Right hindlimb (tissue), 1 donor: Measurements from ENCODE around the gene LTB4R2.

ENCODE experiments used
- DNase-seq: peaks from one replicate; pipeline ENCODE4 v3.0.0-alpha.2; 2018

The LTB4R2 gene

DNA sequence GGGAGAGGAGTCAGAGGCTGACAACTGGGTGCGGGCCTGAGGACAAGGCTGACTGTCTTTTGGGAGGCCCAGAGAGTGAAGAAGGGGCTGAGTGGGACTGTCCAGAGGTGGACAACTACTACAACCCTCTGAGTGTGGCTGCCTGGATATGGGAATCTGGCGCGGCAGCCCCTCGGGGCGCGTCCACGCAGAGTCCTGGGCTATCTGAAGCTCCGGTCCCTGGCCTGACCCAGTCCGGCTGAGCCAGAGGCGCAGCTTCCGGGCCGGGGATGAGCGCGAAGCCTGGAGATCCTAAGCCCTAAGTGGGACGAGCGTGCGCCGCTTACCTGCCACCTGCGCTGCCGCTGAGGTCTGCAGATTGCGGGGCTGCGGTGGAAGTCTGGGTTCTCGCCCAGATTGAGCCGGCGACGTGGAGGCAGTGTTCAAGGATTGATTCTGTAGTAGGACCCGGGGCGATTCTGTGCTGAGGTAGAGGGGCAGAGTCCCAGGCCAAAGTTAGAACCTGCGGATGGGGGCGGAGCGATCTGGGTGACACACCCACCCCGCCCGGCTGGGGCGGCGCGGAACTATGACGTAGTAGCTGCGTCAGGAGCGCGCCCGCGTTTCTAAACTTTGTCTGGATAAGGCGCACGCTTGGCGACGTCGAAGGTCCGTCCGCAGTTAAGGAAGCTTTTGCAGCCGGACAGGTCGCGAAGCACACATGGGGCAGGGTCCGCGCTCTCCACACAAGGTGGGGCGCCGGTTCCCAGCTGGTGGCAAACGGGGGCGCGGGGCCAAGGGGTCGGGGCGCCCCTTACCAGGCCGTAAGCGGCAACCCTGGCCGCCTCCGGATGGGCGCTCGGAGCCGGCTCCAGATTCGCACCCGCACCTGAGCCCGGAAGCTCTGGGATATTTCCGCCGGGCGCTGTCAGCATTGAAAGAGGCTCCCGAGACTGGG, 10.4 kb upstream of the LTB4R2 start, which contains the start of the genes DHRS1 and NOP9:
DHRS1 (minus strand) TSS at position 526 of the 937 bp plus-strand sequence. CDS start 674 bp downstream, outside the sequence.
NOP9 (plus strand) TSS at position 596 of the 937 bp plus-strand sequence; CDS start at position 701, 105 bp downstream.
- DNase-seq, result peak; percentile 92

DNA sequence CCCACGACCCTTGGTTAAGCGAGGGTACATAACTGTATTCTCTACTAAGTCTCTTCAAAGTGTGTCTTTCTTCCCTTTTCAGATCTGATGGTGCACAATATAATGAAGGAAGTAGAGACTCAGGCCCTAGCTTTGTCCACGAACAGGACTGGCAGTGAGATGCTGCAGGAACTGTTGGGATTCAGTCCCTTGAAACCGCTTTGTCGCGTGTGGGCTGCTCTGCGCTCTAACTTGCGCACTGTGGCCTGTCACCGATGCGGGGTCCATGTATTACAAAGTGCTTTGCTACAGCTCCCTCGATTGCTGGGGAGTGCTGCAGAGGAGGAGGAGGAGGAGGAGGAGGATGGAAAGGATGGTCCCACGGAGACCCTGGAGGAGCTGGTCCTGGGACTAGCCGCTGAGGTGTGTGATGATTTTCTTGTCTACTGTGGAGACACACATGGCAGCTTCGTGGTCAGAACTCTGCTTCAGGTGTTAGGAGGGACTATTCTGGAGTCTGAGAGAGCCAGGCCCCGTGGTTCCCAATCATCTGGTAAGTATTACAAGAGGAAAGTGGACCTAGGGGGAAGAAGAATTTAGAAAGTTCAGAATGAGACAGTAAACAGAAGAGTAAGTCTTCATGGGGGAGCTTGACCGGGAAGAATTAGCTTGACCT, 9.5 kb upstream of the LTB4R2 start:
- no peak for DNase-seq

DNA sequence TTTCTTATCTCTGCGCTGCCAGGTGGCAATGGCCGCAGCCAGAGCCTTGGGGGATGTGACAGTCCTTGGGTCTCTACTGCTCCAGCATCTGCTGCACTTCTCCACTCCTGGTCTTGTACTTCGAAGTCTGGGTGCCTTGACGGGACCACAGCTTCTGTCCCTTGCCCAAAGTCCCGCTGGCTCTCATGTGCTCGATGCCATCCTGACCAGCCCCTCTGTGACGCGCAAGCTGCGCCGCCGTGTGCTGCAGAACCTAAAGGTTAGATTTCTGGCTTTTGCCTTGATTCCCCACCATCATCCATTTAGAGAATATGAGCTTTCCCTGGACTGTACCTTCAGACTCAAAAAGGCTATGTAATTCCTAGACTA, 5.9 kb upstream of the LTB4R2 start:
- no peak for DNase-seq

DNA sequence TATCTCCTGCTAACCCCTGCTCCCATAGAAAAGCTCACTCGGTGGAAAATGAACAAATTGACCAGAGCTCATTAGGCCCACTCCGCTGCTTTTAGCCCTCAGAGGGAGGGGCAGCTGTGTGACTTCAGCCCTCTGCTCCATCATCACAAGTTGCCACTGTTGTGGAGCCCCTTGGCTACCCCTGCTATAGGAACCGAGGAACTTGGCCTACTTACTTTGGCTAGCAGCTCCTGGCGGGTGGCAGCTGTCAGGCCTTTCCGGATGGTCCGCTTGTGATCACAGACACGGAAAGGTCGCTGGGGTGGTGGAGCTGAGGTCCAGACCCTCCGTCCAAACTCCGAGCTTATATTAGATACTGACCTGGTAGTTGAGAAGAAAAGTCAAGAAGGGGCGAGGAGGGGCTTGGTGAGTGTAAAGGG, 2.8 kb upstream of the LTB4R2 start:
- peak; percentile 13 for DNase-seq

DNA sequence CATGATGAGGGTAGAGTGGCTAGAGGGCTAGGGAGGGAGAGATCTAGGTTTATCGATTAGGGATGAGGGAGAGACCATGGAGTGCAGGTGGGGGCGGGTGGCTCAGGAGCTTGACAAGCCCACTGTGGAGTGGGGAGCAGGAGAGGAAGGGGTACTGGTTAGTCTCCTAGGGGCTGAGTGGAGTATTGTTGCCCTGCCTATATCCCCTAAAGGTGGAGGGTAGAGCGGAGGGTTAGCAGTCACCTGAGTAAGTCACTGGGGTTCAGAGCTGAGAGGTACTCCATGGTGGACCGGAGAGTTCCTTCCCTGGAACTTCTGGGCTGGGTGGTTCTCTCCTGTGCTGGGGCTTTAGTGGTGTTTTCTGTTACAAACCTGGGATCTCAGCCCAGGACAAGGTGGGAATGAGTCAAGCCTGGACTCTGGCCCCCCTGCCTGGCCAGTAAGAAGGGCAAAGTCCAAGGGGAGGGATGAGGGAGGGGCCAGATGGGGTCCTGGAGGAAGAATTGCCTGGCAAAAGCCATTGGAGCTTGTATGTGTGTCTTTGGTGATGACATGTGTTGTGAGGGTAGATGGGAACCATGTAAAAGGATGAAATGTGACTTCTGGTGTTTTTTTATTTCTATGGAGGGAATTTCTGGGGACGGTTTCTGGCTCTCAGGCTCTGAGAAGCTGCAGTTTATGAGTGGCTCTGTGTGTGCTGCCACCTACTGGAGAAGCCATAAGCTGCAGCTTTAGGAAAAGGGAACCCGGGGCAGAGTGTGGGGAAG, 2.2 kb upstream of the LTB4R2 start, which contains the start of gene CIDEB:
CIDEB (minus strand) TSS at position 403 of the 767 bp plus-strand sequence; CDS start at position 284, 119 bp downstream.
- DNase-seq, result peak; percentile 67

DNA sequence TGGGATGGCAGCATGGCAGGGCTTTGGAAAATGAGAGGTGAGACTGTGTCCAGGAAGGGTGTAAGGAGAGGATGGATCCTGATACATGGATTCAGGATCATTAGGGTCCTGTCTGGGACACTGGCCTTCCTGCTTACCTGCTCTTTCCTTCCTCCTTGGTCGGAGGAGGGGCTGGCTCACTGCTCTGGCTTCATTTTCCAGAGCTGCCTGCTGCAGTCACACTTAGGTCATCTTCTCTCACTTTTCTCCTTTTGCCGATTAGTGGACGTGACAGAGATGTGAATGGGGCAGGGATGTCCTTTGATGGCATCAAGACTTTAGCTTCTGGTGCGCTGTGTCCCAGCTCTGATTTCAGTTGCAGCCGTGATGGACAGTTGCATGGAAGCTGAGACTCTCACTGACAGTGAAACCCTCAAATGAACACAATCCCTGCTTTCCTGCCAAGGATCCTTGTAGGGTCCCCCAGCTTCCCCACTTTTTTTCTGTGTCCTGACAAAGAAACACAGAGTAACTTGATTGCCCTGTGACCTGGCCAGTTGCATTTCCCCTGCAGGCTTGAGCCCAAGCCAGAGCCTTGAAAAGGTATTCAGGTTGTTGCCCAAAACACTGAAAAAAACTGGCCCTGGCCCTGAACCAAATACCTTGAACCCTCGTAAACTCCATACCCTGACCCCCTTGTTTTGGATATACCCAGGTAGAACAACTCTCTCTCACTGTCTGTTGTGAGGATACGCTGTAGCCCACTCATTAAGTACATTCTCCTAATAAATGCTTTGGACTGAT, 1.4 kb upstream of the LTB4R2 start:
- no peak for DNase-seq

DNA sequence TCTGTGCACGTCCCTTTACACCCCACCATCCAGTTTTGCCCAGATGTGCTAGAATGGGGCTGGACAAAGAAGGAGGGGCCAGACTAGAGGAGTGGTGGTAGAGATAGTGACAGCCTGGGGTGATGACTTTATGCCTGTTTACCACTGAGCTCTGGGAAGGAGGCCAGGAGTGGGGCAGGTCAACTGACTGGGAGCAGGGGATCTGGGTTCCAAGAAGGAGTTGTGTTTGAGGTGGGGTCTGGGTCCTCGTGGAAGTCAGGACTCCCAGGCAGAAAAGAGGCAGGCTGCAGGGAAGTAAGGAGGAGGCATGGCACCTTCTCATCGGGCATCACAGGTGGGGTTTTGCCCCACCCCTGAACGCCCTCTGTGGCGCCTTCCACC, 315 bp downstream of the LTB4R2 start:
- no peak for DNase-seq

DNA sequence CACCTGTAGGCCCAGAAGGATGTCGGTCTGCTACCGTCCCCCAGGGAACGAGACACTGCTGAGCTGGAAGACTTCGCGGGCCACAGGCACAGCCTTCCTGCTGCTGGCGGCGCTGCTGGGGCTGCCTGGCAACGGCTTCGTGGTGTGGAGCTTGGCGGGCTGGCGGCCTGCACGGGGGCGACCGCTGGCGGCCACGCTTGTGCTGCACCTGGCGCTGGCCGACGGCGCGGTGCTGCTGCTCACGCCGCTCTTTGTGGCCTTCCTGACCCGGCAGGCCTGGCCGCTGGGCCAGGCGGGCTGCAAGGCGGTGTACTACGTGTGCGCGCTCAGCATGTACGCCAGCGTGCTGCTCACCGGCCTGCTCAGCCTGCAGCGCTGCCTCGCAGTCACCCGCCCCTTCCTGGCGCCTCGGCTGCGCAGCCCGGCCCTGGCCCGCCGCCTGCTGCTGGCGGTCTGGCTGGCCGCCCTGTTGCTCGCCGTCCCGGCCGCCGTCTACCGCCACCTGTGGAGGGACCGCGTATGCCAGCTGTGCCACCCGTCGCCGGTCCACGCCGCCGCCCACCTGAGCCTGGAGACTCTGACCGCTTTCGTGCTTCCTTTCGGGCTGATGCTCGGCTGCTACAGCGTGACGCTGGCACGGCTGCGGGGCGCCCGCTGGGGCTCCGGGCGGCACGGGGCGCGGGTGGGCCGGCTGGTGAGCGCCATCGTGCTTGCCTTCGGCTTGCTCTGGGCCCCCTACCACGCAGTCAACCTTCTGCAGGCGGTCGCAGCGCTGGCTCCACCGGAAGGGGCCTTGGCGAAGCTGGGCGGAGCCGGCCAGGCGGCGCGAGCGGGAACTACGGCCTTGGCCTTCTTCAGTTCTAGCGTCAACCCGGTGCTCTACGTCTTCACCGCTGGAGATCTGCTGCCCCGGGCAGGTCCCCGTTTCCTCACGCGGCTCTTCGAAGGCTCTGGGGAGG, 985 bp downstream of the LTB4R2 start, which contains the start of gene LTB4R:
LTB4R (plus strand) TSS at position 857 of the 959 bp plus-strand sequence. CDS start 4,150 bp downstream, outside the sequence.
- peak; percentile 85 for DNase-seq

DNA sequence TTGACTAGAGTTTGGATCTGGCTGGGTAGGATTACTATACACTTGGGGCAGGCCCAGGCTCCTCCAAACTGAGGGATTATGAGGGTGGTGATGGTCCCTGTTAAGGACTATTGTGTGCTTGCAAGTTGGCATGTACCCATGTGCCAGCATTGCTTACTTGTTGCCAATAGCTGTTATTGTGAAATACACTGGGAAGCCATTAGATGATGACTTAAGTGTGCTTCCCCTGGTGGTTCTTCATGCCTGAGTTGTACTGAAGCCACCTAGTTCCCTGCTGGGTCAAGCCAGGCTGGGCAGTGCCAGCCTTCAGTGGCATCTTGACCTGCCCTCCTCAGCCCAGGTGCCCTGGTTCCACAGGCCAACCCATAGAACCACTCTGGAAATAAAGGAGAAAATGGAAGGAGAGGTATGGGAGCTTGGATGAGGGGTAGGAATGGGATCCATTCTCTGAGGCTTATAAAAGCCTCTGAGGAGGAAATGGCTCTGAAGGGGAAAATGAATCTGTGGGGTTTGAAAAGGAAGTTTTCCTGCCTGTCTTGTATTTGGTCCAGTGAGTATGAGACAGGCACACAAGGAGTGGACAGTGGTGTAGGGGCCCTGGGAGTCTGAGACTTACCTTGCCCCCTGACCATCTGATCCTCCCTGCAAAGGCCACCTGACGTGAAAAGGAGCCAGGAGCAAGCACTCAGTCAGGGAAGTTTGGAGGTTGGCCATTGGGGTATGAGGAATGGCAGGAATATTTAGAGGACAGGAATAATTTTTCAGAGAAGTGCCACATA, 2.1 kb downstream of the LTB4R2 start:
- no peak for DNase-seq

DNA sequence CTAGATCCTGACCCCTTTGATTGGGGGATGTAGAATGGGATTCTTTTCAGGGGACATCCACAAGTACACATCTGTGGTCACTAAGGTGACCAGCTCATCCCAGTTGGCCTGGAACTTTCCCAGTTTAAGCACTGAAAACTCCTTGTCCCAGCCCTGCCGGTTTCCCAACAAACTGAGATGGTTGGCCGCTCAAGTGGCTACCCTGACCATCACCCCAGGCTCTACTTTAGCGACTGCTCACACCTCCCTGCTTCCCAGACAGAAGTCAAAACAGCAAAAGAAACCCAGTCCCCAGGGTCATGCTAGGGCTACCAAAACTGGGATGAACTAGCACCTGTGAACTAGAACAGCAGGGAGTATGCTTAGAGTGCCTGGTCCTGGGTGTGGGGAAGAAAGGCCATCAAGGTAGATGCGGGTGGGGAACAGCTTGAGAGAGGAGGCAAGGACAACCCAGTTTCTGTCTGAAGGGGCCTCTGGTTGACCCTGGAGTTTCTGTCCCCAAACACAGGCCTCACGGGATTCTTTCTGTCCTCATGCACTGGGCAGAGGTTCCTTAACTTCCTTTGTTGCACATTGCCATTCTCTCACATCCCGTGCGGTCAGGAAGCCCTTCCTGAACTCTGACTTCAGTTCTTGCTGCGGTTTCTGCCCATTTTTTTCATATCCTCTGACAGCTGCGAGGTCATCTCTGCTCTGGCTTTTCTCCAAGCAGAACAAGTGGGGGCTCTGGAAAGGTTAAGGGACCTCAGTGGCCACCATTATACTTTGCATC, 3.0 kb downstream of the LTB4R2 start:
- peak; percentile 38 for DNase-seq

DNA sequence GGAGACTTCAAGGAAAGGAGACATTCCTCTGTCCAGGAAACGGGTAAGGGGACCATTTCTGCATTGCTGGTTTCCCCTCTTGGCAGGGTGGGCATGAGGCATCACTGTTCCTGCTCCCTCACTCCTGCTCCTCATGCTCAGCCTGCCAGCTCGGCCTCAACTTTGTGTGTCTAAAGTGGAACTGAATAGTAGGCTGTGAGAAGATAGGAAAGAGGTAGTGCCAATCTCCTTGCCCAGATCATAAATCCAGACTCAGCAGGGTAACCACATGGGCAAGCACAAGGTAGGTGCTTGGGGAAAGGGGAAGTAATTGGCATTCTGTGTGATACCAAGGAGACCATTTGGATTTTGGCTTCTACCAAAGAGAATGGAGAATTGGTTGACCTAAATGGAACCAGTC, 4.0 kb downstream of the LTB4R2 start:
- no peak for DNase-seq

DNA sequence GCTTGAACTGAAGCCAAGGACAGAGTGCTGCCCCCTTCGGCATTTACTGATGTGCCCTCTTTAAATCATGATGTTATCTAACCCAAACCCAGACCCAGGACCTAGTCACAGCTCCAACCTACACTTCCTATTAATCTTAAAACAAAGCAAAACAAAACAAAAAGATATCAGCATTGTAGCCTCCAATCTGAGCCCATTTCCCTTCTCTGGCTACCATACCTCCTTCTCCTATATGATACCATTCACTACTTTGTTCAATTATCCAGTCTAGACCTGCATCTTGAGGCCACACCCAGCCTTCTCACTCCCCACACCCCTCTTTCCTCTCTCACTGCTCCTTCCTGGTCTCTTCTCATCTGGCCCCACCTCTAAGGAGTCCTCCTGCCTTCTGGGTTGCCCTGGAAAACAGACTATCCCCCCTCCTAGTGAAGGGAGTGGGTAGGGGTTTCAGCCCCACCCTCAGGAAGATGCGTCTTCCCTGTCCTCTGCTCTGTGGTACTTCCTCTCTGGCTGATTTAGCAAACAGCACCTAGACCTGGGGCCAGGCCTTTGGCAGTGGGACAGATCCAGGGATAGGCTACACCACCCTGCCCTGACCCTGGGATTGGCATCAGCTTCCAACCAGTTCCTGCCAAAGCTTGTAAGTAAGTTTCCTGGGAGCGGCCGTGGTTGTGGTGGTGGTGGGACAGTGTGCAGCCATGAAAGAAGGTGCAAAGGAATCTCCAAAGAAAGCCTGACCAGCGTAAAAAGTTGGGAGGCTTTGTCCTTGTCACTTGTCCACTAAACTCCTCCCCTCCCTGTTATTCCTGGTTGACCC, 4.6 kb downstream of the LTB4R2 start:
- DNase-seq, result no peak

DNA sequence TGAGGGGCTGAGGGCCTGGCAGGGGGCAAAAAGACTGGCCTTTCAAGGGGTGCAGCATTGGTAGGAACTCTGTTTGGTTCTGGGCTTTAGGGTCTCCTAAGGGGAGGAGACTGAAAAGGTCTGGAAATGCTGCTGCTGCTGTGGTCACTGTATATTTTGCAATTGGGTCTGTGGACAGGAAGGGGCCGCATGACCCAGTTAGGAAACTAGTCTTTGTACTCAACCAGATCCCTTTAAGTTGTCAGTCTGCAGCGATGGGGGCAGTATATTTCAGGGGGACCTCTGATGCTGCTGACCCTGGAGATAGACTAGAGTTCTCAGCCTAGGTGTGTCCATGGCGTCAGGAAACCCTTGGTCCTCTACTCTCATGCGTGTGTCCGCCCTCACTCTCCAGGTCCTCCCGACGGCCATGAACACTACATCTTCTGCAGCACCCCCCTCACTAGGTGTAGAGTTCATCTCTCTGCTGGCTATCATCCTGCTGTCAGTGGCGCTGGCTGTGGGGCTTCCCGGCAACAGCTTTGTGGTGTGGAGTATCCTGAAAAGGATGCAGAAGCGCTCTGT, 5.4 kb downstream of the LTB4R2 start:
- DNase-seq, result no peak

DNA sequence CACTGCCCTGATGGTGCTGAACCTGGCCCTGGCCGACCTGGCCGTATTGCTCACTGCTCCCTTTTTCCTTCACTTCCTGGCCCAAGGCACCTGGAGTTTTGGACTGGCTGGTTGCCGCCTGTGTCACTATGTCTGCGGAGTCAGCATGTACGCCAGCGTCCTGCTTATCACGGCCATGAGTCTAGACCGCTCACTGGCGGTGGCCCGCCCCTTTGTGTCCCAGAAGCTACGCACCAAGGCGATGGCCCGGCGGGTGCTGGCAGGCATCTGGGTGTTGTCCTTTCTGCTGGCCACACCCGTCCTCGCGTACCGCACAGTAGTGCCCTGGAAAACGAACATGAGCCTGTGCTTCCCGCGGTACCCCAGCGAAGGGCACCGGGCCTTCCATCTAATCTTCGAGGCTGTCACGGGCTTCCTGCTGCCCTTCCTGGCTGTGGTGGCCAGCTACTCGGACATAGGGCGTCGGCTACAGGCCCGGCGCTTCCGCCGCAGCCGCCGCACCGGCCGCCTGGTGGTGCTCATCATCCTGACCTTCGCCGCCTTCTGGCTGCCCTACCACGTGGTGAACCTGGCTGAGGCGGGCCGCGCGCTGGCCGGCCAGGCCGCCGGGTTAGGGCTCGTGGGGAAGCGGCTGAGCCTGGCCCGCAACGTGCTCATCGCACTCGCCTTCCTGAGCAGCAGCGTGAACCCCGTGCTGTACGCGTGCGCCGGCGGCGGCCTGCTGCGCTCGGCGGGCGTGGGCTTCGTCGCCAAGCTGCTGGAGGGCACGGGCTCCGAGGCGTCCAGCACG, 6.1 kb downstream of the LTB4R2 start:
- DNase-seq, result no peak

DNA sequence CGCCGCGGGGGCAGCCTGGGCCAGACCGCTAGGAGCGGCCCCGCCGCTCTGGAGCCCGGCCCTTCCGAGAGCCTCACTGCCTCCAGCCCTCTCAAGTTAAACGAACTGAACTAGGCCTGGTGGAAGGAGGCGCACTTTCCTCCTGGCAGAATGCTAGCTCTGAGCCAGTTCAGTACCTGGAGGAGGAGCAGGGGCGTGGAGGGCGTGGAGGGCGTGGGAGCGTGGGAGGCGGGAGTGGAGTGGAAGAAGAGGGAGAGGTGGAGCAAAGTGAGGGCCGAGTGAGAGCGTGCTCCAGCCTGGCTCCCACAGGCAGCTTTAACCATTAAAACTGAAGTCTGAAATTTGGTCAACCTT, 6.6 kb downstream of the LTB4R2 start:
- no peak for DNase-seq

DNA sequence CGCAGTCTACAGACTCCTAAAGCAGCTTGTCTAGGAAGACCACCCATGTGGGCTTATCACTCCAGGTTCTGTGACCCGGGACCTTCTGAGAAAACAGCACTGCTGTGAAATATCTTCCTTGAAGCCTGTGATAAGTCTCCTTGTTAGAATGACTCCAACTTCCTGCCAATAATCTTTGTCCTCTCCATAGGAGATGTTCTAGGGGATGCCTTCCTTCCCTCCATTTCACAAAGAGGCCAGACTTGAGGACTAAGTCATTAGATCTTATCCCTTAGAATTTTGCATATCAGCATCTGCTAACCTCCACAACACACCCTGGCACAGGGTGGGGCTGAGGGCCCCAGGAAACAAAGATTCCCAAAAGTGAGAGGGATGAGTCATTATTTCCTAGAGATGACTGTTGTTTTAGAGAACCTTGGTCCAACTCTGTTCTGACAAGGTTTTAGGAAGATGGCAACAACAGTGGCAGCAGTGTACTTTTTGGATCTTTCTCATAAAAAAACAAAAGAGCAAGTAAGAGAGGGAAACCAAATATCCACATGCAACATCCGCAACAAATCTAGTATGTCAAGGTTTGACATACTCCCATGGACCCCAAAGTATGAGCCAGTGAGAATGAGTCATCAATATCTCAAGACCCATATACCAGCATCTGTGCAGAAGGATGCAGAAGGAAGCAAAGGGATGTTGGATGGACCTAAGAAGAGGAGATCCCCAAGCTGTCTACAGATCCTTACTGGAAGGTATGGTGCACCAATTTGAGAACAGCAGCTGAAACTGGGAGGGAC, 7.4 kb downstream of the LTB4R2 start:
- DNase-seq, result no peak
